ENCODE results near the gene CLSTN2.

The CLSTN2 gene

GRCh38 chr3:140386357-140387100 is 451.5 kb downstream of the CLSTN2 start:
- DNase-seq = no peak
- no peak overlapping the region for H3K27ac Mint-ChIP-seq

GRCh38 chr3:140387244-140387643 is 452.3 kb downstream of the CLSTN2 start:
- Mint-ChIP-seq H3K36me3 (ENCODE audit: low read depth) (no peaks in the 10 kb centered on the region), H3K27ac (no peak overlapping the region), H3K9me3 (no peaks in the 10 kb centered on the region), H3K4me3 (no peak overlapping the region), H3K27me3 (no peaks in the 10 kb centered on the region), H3K4me1 (ENCODE audit: low read depth) (no peaks in the 10 kb centered on the region)
- no peak for DNase-seq

More at GRCh38 chr3:140386357-140387100, 451.5 kb downstream of the CLSTN2 start:
- no peaks in the 10 kb centered on the region for H3K4me1 Mint-ChIP-seq (ENCODE audit: low read depth)
- H3K9me3 Mint-ChIP-seq = no peaks in the 10 kb centered on the region
- H3K27me3 Mint-ChIP-seq = no peaks in the 10 kb centered on the region
- H3K4me3 Mint-ChIP-seq = no peak overlapping the region
- no peaks in the 10 kb centered on the region for H3K36me3 Mint-ChIP-seq (ENCODE audit: low read depth)

- Mint-ChIP-seq H3K27ac (no peak overlapping the region), H3K9me3 (no peaks in the 10 kb centered on the region), H3K27me3 (no peaks in the 10 kb centered on the region), H3K4me3 (no peak overlapping the region), H3K36me3 (ENCODE audit: low read depth) (no peaks in the 10 kb centered on the region), H3K4me1 (ENCODE audit: low read depth) (no peaks in the 10 kb centered on the region)
- no peak for DNase-seq
These were observed 453.4 kb downstream of the CLSTN2 start for GRCh38 chr3:140388202-140388922.

GRCh38 chr3:140391061-140391460 is 456.1 kb downstream of the CLSTN2 start:
- Mint-ChIP-seq H3K27ac (no peak overlapping the region), H3K9me3 (no peaks in the 10 kb centered on the region), H3K36me3 (ENCODE audit: low read depth) (no peaks in the 10 kb centered on the region)

GRCh38 chr3:140394488-140395133 is 459.6 kb downstream of the CLSTN2 start:
- H3K27me3 Mint-ChIP-seq = no peaks in the 10 kb centered on the region
- no peak overlapping the region for H3K4me3 Mint-ChIP-seq
- no peaks in the 10 kb centered on the region for H3K4me1 Mint-ChIP-seq (ENCODE audit: low read depth)
- DNase-seq = no peak
- no peaks in the 10 kb centered on the region for H3K36me3 Mint-ChIP-seq (ENCODE audit: low read depth)
- no peaks in the 10 kb centered on the region for H3K9me3 Mint-ChIP-seq
- no peak overlapping the region for H3K27ac Mint-ChIP-seq

More at GRCh38 chr3:140391061-140391460, 456.1 kb downstream of the CLSTN2 start:
- H3K4me3 Mint-ChIP-seq = no peak overlapping the region
- H3K4me1 Mint-ChIP-seq (ENCODE audit: low read depth) = no peaks in the 10 kb centered on the region
- no peak for DNase-seq
- H3K27me3 Mint-ChIP-seq = no peaks in the 10 kb centered on the region

GRCh38 chr3:140395134-140396075 is 460.4 kb downstream of the CLSTN2 start:
- Mint-ChIP-seq H3K27me3 (no peaks in the 10 kb centered on the region), H3K36me3 (ENCODE audit: low read depth) (no peaks in the 10 kb centered on the region), H3K27ac (no peak overlapping the region), H3K9me3 (no peaks in the 10 kb centered on the region), H3K4me1 (ENCODE audit: low read depth) (no peaks in the 10 kb centered on the region), H3K4me3 (no peak overlapping the region)
- no peak for DNase-seq

- Mint-ChIP-seq H3K4me3 (no peak overlapping the region), H3K4me1 (ENCODE audit: low read depth) (no peaks in the 10 kb centered on the region), H3K9me3 (no peaks in the 10 kb centered on the region), H3K27me3 (no peaks in the 10 kb centered on the region), H3K27ac (no peak overlapping the region), H3K36me3 (ENCODE audit: low read depth) (no peaks in the 10 kb centered on the region)
- DNase-seq = no peak
These were observed 461.1 kb downstream of the CLSTN2 start for GRCh38 chr3:140396110-140396509.

- Mint-ChIP-seq H3K9me3 (no peaks in the 10 kb centered on the region), H3K27me3 (peaks cover 2% of the 10 kb centered on the region)
- no peak for DNase-seq
These were observed 462.9 kb downstream of the CLSTN2 start for GRCh38 chr3:140397847-140398246.

GRCh38 chr3:140398387-140398786 is 463.4 kb downstream of the CLSTN2 start:
- Mint-ChIP-seq H3K4me3 (no peak overlapping the region), H3K4me1 (ENCODE audit: low read depth) (no peaks in the 10 kb centered on the region), H3K36me3 (ENCODE audit: low read depth) (no peaks in the 10 kb centered on the region), H3K9me3 (no peaks in the 10 kb centered on the region), H3K27me3 (peaks cover 2% of the 10 kb centered on the region), H3K27ac (no peak overlapping the region)
- DNase-seq = no peak

More at GRCh38 chr3:140397847-140398246, 462.9 kb downstream of the CLSTN2 start:
- no peaks in the 10 kb centered on the region for H3K36me3 Mint-ChIP-seq (ENCODE audit: low read depth)
- no peaks in the 10 kb centered on the region for H3K4me1 Mint-ChIP-seq (ENCODE audit: low read depth)
- H3K4me3 Mint-ChIP-seq = no peak overlapping the region
- no peak overlapping the region for H3K27ac Mint-ChIP-seq

GRCh38 chr3:140399871-140400270 is 464.9 kb downstream of the CLSTN2 start:
- Mint-ChIP-seq H3K36me3 (ENCODE audit: low read depth) (no peaks in the 10 kb centered on the region), H3K27me3 (peaks cover 2% of the 10 kb centered on the region), H3K27ac (no peak overlapping the region), H3K4me3 (no peak overlapping the region), H3K4me1 (ENCODE audit: low read depth) (no peaks in the 10 kb centered on the region), H3K9me3 (no peaks in the 10 kb centered on the region)
- no peak for DNase-seq

- H3K4me1 Mint-ChIP-seq (ENCODE audit: low read depth) = no peaks in the 10 kb centered on the region
- no peak overlapping the region for H3K4me3 Mint-ChIP-seq
- H3K27ac Mint-ChIP-seq = no peak overlapping the region
- peaks cover 2% of the 10 kb centered on the region for H3K27me3 Mint-ChIP-seq
- H3K9me3 Mint-ChIP-seq = peaks cover 3% of the 10 kb centered on the region
- no peaks in the 10 kb centered on the region for H3K36me3 Mint-ChIP-seq (ENCODE audit: low read depth)
- DNase-seq = no peak
These were observed 468.1 kb downstream of the CLSTN2 start for GRCh38 chr3:140403079-140403478.

- H3K4me3 Mint-ChIP-seq = no peak overlapping the region
- peaks cover 3% of the 10 kb centered on the region for H3K9me3 Mint-ChIP-seq
- no peak for DNase-seq
- H3K36me3 Mint-ChIP-seq (ENCODE audit: low read depth) = no peaks in the 10 kb centered on the region
- peaks cover 2% of the 10 kb centered on the region for H3K27me3 Mint-ChIP-seq
- H3K27ac Mint-ChIP-seq = no peak overlapping the region
- H3K4me1 Mint-ChIP-seq (ENCODE audit: low read depth) = no peaks in the 10 kb centered on the region
These were observed 468.6 kb downstream of the CLSTN2 start for GRCh38 chr3:140403608-140404007.

GRCh38 chr3:140406655-140407054 is 471.7 kb downstream of the CLSTN2 start:
- no peaks in the 10 kb centered on the region for H3K27me3 Mint-ChIP-seq
- H3K9me3 Mint-ChIP-seq = peaks cover 8% of the 10 kb centered on the region
- no peaks in the 10 kb centered on the region for H3K36me3 Mint-ChIP-seq (ENCODE audit: low read depth)
- DNase-seq = no peak
- no peak overlapping the region for H3K4me3 Mint-ChIP-seq
- H3K4me1 Mint-ChIP-seq (ENCODE audit: low read depth) = no peaks in the 10 kb centered on the region
- H3K27ac Mint-ChIP-seq = no peak overlapping the region

GRCh38 chr3:140408252-140408651 is 473.3 kb downstream of the CLSTN2 start:
- no peak for DNase-seq
- no peak overlapping the region for H3K4me3 Mint-ChIP-seq
- H3K9me3 Mint-ChIP-seq = peaks cover 8% of the 10 kb centered on the region
- H3K4me1 Mint-ChIP-seq (ENCODE audit: low read depth) = no peaks in the 10 kb centered on the region
- no peak overlapping the region for H3K27ac Mint-ChIP-seq
- H3K27me3 Mint-ChIP-seq = no peaks in the 10 kb centered on the region
- H3K36me3 Mint-ChIP-seq (ENCODE audit: low read depth) = no peaks in the 10 kb centered on the region

Measured in activated T-cell treated with anti-CD3 and anti-CD28 coated beads, Interleukin-2, amount 50 U/mL, for 24 hours (primary cell).